ENCODE results near the gene IQCM.
A peak's percentile ranks its signal among the peaks of the same experiment; 100 is the strongest.

IQCM gene, protein sequence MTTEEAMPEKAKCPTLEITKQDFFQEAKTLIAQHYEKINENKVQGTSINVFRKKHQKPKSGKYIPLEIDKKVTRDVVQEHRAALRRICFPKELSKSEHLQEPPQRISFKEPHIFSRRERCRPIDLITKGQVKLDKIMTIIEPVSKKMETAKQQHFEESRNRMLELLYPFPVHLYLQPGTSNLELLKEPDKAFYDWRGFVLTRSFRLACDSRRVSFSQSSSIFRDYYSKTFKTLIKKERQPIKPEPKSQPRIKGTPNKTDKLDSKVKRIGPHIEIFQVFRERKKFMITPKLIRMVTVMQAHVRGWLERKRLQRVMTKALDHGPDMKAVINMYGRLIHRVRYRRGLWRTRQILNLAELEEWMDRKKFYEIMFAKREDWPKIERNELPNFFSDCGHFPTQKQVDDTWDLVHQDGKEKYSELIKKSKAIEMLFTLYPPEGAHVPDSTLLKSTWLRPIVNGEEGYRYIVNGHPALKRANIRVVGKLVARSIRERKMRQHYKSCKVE

DNA sequence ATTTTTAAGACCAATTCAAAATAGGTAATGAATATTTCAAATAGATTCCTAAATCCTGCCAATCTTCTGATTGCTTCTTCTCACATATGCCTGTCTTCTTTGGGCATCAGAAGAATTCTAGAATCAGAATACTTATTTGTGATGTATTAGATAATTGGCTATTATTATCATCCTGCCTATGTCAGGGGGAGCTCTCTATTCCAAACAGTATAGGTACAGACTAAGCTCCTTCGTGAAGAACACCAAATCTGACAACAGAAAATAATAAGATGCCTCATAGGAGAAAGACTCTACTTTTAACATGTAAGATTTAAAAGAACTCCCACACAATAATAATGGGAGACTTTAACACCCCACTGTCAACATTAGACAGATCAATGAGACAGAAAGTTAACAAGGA lies at the start of gene IQCM:
Gene IQCM, minus strand, starts transcription at position 101 of the 400 bp plus-strand sequence. CDS start 73,152 bp downstream, outside the sequence.
- no peak for DNase-seq

DNA sequence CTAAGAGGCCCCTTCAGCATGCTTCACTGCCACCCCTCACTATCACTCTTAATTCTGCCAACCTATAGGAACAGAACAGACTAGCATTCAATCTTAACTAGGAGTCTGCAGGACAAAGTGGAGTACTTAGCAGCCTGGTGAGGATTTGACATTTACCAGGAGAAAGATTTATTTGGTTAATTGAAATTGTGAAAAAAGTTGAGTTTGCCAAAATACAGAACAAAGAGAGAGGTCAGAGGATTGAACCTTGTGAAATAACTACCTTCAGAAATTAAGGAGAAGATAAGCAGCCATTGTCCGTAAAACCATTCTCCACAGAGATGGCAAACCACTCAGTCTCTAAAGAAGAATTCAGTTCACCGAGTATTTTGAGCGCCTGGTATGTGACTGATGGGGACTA lies 41.8 kb upstream of the IQCM start:
- DNase-seq = no peak

DNA sequence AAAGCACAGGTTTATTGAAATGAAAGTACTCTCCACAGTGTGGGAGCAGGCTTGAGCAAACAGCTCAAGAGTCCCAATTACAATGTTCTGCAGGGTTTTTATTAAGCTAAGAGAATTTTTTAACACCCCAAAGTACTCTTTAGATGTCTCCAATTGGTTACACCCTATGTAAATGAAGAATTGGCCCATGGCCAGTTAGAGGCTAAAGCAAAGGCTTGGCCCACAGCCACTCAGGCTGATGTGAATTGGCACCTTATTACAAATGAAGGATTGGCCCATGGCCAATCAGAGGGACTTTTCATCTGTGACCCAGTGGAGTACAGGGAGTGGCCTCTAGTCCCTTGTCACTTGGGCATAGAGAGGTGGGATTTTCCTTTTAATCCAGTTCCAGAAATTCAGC lies 30.1 kb upstream of the IQCM start:
- DNase-seq = no peak

DNA sequence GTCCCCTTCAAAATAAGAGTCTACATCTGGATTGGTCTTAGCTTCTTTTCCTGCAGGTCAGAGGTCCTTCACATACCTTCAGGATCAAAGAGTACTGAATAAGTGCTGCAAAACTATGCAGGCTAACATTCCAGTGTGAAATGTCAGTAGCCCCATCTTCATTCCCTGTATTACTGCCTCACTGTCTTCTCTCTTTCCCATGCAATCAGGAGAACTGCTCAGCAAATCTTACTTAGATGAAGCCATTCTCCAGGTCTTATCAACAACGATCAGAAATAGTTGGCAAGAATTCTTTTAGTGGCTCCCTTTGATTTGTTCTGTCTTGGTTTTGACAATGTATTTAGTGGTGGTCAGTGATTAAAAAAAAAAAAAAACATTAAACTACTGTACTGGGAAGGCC lies 26.0 kb upstream of the IQCM start:
- no peak for DNase-seq

DNA sequence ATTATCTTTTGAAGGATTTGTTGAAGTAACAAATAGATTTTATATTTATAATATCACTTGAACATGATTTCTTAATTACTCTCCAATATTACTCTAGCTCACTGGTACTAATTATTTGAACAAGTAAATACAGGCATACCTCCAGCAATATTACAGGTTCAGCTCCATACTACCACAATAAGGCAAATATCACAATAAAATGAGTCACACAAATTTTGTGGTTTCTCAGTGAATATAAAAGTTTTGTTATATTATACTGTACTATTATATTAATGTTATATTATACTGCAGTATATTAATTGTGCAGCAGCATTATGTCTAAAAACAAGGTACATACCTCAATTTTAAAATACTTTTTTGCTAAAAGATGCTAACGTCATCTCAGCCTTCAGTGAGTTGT lies 22.4 kb upstream of the IQCM start:
- DNase-seq = no peak

DNA sequence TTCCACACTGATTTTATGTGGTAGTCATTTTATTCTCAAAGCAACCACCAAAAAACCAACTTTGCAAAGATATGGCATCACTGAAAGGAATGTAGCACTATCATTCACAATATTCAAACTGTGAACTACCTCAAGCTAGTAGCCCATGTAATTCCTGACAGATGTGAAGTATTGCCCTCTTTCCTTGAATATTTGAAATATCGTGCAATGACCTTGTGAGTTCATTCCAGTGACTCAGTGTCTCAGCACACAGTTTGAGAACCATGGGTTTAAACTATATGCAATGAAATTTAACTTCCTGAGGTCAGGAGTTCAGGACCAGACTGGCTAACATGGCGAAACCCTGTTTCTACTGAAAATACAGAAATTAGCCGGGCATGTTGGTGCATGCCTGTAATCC lies 20.9 kb upstream of the IQCM start:
- DNase-seq = no peak

DNA sequence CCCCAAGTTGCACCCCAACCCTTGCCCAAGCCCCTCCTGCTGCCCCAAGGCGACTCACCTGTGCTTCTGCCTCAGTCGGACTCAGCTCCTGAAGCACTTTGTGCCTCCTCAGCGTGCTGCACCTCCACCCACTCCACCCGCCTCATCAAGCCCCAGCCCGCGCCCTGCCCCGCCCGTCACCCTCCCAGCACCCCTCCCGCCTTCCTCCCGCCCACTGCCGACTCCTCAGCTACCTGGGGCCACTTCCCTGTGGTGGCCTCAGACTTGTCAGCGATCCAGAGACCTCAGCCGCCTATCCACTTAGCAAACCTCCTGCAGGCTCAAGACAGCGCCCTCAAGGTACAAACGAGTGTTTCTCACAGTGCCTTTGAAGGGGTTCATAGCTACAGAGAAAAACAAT lies 19.6 kb upstream of the IQCM start:
- DNase-seq = no peak

DNA sequence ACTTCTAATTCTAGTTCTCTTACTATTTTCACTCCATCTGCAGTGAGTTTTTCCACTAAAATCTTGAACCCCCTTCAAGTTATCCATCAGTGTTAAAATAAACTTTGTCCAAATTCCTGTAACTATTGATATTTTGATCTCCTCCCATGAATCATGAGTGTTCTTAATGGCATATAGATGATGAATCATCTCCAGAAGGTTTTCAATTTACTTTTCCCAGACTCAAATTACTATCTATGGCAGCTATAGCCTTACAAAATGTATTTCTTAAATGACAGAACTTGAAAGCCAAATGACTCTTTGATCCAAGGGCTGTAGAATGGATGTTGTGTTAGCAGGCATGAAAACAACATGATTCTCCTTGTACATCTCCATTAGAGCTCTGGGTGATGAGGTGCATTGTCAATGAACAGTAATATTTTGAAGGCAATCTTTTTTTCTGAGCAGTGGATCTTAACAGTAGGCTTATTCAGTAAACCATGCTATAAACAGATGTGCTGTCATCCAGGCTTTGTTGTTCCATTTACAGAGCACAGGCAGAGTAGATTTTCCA lies 16.1 kb upstream of the IQCM start:
- DNase-seq = no peak

DNA sequence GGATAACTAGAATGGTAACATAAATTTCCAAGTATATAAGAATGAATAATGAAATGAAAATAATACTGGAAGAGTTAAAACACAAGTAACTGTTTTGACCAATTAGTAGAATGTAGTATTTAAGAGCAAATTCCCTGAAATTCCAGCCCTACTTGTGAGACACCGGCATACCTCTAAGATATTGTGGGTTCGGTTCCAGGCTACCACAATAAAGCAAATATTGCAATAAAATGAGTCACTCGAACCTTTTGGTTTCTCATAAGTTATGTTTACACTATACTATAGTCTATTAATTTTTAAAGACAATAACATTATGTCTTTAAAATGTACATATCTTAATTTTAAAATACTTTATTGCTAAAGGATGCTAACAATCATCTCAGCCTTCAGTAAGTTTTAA lies 15.2 kb upstream of the IQCM start:
- no peak for DNase-seq

DNA sequence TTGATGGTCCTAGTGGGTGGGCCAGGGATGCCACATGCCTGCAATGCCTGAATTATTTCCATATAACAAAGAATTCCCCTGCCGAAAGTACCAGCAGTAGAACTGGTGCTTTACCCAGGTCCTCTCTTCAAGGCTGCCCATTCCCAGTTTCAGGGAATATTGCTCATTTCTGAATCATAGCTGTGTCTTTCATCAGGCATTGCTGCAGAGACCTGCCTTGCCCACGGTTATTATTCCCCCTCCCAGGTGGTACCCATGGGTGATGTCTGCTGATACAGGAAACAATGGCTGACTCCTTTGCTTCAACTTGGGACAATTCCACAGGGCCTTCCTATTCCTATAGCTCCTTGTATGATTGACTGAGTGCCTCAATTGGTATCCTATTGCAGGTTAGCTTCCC lies 9.7 kb upstream of the IQCM start:
- no peak for DNase-seq

DNA sequence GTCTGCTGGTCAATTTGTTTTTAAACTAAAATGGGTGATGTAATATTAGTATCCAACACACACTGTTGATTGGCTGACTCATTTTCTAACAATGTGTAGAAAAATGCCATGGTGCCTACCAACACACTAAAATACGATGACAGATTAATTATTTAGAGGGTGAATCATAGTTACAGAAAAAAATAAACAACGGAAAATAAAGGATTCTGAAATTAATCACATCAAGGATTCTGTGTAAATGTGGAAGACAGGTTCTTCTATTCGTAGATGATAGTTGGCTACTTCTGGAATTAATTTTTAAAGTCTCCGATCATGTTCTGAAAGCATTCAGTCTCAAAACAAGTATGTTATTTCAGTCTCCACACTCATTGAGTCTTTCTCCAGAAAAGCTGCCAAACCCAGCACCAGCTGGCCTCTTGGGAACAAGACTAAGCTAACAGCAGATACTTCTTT lies 8.2 kb upstream of the IQCM start:
- DNase-seq = peak; percentile 7

DNA sequence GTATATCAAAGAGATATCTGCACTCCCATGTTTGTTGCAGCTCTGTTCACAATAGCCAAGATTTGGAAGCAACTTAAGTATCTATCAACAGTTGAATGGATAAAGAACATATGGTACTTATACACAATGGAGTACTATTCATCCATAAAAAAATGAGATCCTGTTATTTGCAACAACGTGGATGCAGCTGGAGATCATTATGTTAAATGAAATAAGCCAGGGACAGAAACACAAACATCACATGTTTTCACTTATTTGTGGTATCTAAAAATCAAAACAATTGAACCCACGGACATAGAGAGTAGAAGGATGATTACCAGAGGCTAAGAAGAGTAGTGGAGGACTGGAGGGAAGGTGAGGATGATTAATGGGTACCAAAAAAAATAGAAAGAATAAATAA lies 14.2 kb downstream of the IQCM start:
- no peak for DNase-seq

DNA sequence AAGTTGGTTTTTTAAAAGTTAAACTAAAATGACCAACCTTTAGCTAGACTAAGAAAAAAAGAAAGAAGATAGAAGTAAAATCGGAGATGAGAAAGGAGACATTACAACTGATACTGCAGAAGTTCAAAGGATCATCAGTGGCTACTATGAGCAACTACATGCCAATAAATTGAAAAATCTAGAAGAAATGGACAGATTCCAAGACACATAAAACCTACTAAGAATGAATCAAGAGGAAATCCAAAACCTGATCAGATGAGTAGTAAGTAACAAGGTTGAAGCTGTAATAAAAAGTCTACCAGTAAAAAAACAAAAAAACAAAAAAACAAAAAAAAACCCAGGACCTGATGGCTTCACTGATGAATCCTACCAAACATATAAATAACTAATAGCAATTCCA lies 16.1 kb downstream of the IQCM start:
- no peak for DNase-seq

DNA sequence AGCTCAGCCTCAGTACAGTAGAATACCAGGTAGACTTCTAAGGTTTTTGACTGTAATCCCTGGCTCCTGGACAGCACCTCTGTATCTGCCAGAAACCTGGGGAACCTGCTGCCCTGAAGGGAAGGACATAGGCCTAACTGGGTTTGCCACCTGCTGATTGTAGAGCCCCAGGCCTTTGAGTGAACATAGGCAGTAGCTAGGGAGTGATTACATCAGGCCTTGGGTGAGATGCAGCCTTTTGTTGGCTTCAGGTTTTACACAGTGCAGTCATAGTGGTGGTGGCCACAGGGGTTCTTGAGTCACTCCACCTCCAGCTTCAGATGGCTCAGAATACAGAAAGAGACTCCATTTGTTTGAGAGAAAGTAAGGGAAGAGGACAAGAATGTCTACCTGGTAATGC lies 19.3 kb downstream of the IQCM start:
- DNase-seq = no peak

DNA sequence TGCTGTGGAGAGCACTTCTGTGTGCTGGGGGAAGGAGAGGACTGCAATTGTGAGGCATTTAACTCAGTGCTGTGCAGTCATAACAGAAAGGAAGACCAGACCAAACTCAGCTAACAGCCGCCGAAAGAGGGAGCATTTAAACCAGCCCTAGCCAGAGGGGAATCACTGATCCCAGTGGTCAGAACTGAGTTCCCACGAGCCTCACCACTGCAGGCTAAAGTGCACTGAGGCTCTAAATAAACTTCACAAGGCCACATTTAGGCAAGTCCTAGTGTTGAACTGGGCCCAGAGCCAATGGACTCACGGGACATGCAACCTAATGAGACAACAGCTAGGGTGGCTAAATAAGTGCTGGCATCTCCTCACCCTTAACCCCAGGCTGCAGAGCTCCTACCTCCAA lies 20.4 kb downstream of the IQCM start:
- no peak for DNase-seq

DNA sequence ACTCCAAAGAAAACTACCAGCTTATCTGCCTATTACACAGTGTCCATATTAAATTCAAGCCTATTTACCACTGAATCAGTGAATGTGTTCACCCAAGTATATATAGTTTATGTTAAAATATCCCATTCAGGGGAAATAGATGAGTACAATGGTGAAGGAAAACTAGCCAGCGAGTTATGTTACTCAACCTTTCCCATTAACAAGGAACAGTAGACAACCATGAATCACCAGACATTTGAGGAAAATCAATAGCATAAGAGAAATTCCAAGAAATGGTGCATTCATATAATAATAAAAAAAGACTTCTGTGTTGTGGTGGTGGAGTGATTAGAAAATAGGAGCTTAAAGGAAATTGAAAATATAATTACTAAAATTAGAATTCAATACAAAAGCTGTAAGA lies 21.3 kb downstream of the IQCM start:
- DNase-seq = no peak

DNA sequence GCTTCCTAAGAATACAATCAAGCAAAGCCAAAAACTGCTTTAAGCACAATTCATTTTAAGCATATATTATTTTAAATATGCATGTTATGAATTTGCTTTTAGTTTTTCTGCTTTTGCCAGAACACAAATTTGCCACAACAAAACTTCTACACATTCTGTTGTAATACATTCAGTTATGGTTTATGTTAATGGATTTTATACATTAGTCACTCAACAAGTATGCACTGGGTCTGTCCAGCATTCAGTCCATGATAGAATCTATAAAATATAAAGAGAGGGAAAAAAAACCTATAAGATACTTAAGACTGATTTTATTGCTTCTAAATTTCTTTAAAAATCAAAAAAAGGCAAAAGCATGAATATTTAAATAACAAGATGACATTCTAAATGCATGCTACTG lies 22.2 kb downstream of the IQCM start:
- no peak for DNase-seq

DNA sequence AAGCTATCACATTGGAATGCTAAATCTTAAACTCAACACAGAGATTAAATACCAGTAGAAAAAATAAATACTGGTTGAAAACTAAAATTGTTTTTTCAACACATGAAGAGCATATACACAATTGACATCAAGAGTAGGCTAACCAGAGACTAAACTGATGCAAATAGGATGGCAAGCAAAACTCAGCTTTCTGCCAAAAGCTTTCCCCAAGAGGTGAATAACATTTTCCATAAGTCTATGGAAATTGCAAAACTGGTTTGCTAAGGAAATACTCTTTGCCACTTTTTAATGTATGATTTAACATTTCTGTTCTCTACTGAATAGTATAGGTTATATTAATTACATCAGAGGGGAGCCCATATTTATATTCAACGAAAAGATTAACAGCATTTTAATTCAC lies 23.8 kb downstream of the IQCM start:
- no peak for DNase-seq

DNA sequence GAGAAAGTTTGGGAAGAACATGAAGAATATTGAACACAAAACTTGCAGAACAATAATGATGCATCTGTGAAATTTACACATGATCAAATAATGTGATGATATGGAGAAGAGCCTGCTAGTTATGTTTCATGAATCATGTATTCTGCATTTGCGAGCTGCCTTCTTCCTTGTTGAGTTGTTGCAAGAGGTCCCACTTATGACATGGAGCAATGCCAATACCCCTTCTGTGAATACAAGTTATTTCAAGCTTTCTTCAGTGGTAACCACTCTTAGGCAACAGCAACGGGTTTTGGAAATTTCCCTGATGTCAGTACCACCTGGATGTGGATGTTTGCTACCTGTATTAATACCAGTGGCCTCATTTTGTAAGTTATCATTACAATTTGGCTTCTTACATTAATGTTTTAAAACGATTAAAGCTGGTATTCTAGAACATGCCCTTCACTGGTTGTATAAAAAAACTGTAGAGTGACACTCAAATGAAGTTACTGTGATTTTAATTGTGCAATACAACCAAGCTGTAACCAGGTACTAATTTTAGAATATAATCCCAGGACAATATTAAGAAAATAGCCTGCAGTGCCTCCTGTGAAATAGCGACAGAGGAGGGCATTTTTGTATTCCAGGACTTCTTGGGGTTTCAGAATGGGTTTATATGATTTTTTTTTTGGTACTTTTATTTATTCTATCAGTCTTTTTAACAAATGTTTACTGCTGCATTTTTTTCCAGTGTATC lies 25.3 kb downstream of the IQCM start:
- no peak for DNase-seq

DNA sequence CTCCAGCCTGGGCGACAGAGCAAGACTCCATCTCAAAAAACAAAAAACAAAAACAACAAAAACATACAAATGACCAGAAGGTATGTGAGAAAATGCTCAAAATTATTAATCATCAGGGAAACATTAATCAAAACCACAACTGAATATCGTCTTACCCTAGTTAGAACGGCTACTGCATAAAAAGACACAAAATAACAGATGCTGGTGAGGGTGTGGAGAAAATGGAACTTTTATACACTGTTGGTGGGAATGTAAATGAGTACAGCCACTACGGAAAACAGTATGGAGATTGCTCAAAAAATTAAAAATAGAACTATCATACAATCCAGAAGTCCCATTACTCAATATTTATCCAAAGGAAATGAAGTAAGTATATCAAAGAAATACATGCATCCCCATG lies 27.3 kb downstream of the IQCM start:
- DNase-seq = no peak

DNA sequence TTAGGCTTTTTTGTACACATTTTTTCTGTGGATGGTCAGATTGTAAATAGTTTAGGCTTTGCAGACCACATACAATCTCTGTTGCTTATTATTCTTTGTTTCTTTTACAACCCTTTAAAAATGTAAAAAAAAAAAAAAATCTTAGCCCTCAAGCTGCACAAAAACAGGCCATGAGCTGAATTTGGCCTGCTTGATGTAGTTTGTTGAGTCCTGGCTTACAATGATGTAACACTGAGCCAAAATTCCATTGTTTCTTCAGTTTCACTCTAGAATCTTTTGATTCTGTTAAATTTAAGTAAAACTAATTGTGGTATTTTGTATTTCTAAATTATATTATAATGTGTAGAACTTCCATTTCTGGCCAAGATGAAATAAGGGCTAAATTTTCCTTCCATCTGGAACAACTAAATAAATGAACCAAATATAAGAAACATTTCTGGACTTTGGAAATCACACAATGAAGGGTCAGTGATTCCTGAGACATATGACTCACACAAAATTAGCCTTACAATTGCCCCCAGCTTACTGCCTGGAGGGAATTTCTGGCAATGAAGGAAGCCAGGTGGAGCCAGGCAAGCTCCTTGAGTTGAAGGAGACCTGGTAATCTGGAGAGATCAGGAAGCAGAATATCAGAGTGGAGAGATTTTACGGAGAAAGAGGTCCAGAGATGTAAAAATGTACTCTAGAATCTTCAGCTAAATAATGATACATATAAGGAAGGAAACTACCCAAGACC lies 29.8 kb downstream of the IQCM start:
- DNase-seq = no peak

DNA sequence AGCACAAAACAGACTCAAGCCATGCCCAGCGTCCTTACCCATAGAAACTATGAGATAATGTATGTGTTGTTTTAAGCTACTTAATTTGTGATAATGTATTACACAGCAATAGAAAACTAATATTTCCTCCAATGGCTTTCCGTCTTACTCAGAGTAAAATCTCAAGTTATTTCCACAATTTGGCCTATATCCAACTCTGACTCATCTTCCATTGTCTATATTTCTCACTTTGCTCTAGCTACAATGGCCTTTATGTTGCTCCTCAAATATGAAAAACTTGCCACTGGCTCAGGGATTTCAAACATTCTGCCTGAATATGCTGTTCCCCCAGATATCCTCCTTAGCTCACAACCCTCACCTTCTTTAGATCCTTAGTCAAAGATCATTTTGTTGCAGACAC lies 31.6 kb downstream of the IQCM start:
- no peak for DNase-seq

DNA sequence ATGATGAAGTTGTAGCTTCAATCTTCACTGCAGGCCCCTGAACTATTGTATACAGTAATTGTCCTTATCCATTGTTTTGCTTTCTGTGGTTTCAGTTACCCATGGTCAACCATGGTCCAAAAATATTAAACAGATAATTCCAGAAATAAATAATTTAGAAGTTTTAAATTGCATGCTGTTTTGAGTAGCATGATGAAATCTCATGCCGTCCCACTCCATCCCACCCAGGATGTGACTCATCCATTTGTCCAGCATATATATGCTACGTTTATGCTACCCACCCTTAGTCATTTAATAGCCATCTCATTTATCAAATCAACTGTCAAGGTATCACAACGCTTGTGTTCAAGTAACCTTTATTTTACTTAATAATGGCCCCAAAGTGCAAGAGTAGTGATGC lies 34.5 kb downstream of the IQCM start:
- DNase-seq = no peak
